Esophagus squamous epithelium (tissue), 5 donors: ENCODE data around the gene FOXP1. TPM values are rescaled to one million over a fixed set of nuclear protein-coding genes. Genes with fewer than 3 reads are reported as not detected.

Experiments
- DNase-seq: peaks from one replicate; lab custom pipeline; 2025; lab: John Stamatoyannopoulos, UW
- H3K27ac ChIP-seq, 4 donors: fragments of 200-600 bp; sonication (generic); one replicate each; pipeline ENCODE4 v1.5.1; 2016 to 2019; ENCODE audit warnings: mild to moderate bottlenecking in 1 of 4
- H3K27me3 ChIP-seq, 4 donors: fragments of 200-600 bp; sonication (generic); 1 replicate in 3 of 4; 2 replicates in 1 of 4; pipeline versions ENCODE4 v1.5.1 to v1.6.0; 2017 to 2021; ENCODE audit warnings: antibody characterized with exemption in 1 of 4
- H3K36me3 ChIP-seq, 3 donors: fragments of 200-600 bp; sonication (generic); one replicate each; pipeline ENCODE4 v1.5.1; 2016 to 2019
- H3K4me1 ChIP-seq, 3 donors: fragments of 200-600 bp; sonication (generic); one replicate each; pipeline ENCODE4 v1.5.1; 2017 to 2019
- H3K4me3 ChIP-seq, 4 donors: fragments of 200-600 bp; sonication (generic); 1 replicate in 3 of 4; 2 replicates in 1 of 4; pipeline ENCODE4 v1.5.1; 2016 to 2019; ENCODE audit warnings: mild to moderate bottlenecking in 2 of 4, moderate library complexity in 1 of 4
- H3K9me3 ChIP-seq, 3 donors: fragments of 200-600 bp; sonication (generic); one replicate each; pipeline ENCODE4 v1.5.1; 2016 to 2019
- CTCF ChIP-seq, 6 experiments: fragments of 450-650 bp in 4 of 6; fragments of 200-600 bp in 2 of 6; sonication (generic) in 2 of 6; IDR thresholded peaks; one replicate each; pipeline ENCODE4 v1.5.1; 2016 to 2019; ENCODE audit warnings: antibody characterized with exemption in 6 of 6, mild to moderate bottlenecking in 4 of 6, moderate library complexity in 4 of 6
- POLR2A ChIP-seq, 4 donors: fragments of 450-650 bp; IDR thresholded peaks; one replicate each; pipeline ENCODE4 v1.6.1; 2017; ENCODE audit warnings: antibody characterized with exemption in 4 of 4, mild to moderate bottlenecking in 4 of 4, moderate library complexity in 3 of 4
- WGBS, 2 donors: methylation state at CpG; one replicate each; pipeline ENCODE4 v1.1.5; 2018; 5-methylcytosine and 5-hydroxymethylcytosine counted together
- intact Hi-C: fragments of 100-400 bp; cut with DNase I; formaldehyde crosslinking; loops from one replicate; pipeline ENCODE4 v1.15.0; 2022
- total RNA-seq, 4 donors: library from RNA; depleted of rRNA; stranded (reverse); fragments of >200 nt; gene quantifications; one replicate each; pipeline ENCODE4 v1.1.0, GENCODE V29; 2016
- donor health status: DM: yes; HTN: yes; CAD: no.

The FOXP1 gene
- total RNA-seq, 4 donors from 2014 or later, result 49.1 to 124 (median 61.1) TPM

- Histone ChIP-seq H3K27ac (no peak overlapping the region), H3K36me3 (no peaks in the 10 kb centered on the region), H3K27me3 (no peaks in the 10 kb centered on the region), H3K9me3 (no peaks in the 10 kb centered on the region), H3K4me1 (peaks cover 0 to 11% (median 0%) of the 10 kb centered on the region in 3 donors), H3K4me3 (no peak overlapping the region)
- WGBS, 2 donors, result 84 to 86% methylated on average over 5 of the region's 5 CpGs
- no peak for DNase-seq
- no peak for TF ChIP-seq CTCF (IDR thresholded peaks at IDR 0.05)
- TF ChIP-seq POLR2A (IDR thresholded peaks at IDR 0.05), result no peak
- intact Hi-C loops, result no loop called here
Observed at GRCh38 chr3:71237672-71238071, 345.9 kb downstream of the FOXP1 start.

GRCh38 chr3:71235846-71236245 is 347.7 kb downstream of the FOXP1 start:
- WGBS, 2 donors, result 97 to 100% methylated on average over 2 to 3 of the region's 3 CpGs
- Histone ChIP-seq H3K27ac (no peak overlapping the region), H3K9me3 (no peaks in the 10 kb centered on the region), H3K36me3 (no peaks in the 10 kb centered on the region), H3K4me3 (no peak overlapping the region), H3K4me1 (peaks cover 0 to 11% (median 0%) of the 10 kb centered on the region in 3 donors), H3K27me3 (no peaks in the 10 kb centered on the region)
- DNase-seq, result no peak
- intact Hi-C loops, result no loop called here
- TF ChIP-seq POLR2A (IDR thresholded peaks at IDR 0.05) (no peak), CTCF (IDR thresholded peaks at IDR 0.05) (no peak)

GRCh38 chr3:71232895-71233294 is 350.6 kb downstream of the FOXP1 start:
- 90 to 100% methylated on average over 3 of the region's 3 CpGs for WGBS, 2 donors
- TF ChIP-seq CTCF (IDR thresholded peaks at IDR 0.05) (no peak), POLR2A (IDR thresholded peaks at IDR 0.05) (no peak)
- Histone ChIP-seq H3K9me3 (no peaks in the 10 kb centered on the region), H3K27ac (no peak overlapping the region), H3K36me3 (no peaks in the 10 kb centered on the region), H3K27me3 (no peaks in the 10 kb centered on the region), H3K4me3 (no peak overlapping the region), H3K4me1 (peaks cover 0 to 7% (median 0%) of the 10 kb centered on the region in 3 donors)
- no peak for DNase-seq
- intact Hi-C loops, result no loop called here

- H3K4me1 ChIP-seq, result peaks cover 0 to 14% (median 0%) of the 10 kb centered on the region in 3 donors
- TF ChIP-seq POLR2A (IDR thresholded peaks at IDR 0.05), result no peak
- TF ChIP-seq CTCF (IDR thresholded peaks at IDR 0.05), result no peak
- no peaks in the 10 kb centered on the region for H3K27me3 ChIP-seq
- no peak overlapping the region for H3K27ac ChIP-seq
- H3K9me3 ChIP-seq, result no peaks in the 10 kb centered on the region
- no peak overlapping the region for H3K4me3 ChIP-seq
- H3K36me3 ChIP-seq, result no peaks in the 10 kb centered on the region
- WGBS, 2 donors, result 46 to 70% methylated on average over 3 of the region's 3 CpGs
- no peak for DNase-seq
- intact Hi-C loops, result no loop called here
Observed at GRCh38 chr3:71232175-71232679, 351.3 kb downstream of the FOXP1 start.

GRCh38 chr3:71231680-71232079 is 351.8 kb downstream of the FOXP1 start:
- no peaks in the 10 kb centered on the region for H3K27me3 ChIP-seq
- H3K27ac ChIP-seq, result no peak overlapping the region
- H3K4me1 ChIP-seq, result peaks cover 0 to 20% (median 0%) of the 10 kb centered on the region in 3 donors
- DNase-seq, result no peak
- H3K36me3 ChIP-seq, result no peaks in the 10 kb centered on the region
- no peak for TF ChIP-seq POLR2A (IDR thresholded peaks at IDR 0.05)
- H3K9me3 ChIP-seq, result no peaks in the 10 kb centered on the region
- no peak overlapping the region for H3K4me3 ChIP-seq
- intact Hi-C loops, result no loop called here
- 62 to 68% methylated on average over 4 of the region's 4 CpGs for WGBS, 2 donors
